ENCODE measurements around the gene SPINK1.

- TF ChIP-seq CTCF (conservative IDR thresholded peaks at IDR 0.05 in 1 of 2, IDR thresholded peaks at IDR 0.05 in 1 of 2; ENCODE audit: low read depth in 1 of 2, low read length in 2 of 2) = no peak
- no peak for TF ChIP-seq EZH2 (IDR thresholded peaks at IDR 0.05; ENCODE audit: low read length, missing control alignments)
These were observed 26.4 kb downstream of the SPINK1 start for GRCh38 chr5:147805030-147805454.

Measured in fibroblast of lung (primary cell).